Measurements from ENCODE around the gene PRL. TPM values are rescaled to one million over a fixed set of nuclear protein-coding genes. Genes with fewer than 3 reads are reported as not detected.

The PRL gene
- total RNA-seq, 1 experiment from 2014 or later: not detected

GRCh38 chr6:22253955-22254655 is 42.7 kb downstream of the PRL start (continued):
- TF ChIP-seq, protein P1, sequence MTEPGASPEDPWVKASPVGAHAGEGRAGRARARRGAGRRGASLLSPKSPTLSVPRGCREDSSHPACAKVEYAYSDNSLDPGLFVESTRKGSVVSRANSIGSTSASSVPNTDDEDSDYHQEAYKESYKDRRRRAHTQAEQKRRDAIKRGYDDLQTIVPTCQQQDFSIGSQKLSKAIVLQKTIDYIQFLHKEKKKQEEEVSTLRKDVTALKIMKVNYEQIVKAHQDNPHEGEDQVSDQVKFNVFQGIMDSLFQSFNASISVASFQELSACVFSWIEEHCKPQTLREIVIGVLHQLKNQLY (CRISPR knock-in tag; IDR thresholded peaks at IDR 0.05): no peak
- TF ChIP-seq, protein P2, sequence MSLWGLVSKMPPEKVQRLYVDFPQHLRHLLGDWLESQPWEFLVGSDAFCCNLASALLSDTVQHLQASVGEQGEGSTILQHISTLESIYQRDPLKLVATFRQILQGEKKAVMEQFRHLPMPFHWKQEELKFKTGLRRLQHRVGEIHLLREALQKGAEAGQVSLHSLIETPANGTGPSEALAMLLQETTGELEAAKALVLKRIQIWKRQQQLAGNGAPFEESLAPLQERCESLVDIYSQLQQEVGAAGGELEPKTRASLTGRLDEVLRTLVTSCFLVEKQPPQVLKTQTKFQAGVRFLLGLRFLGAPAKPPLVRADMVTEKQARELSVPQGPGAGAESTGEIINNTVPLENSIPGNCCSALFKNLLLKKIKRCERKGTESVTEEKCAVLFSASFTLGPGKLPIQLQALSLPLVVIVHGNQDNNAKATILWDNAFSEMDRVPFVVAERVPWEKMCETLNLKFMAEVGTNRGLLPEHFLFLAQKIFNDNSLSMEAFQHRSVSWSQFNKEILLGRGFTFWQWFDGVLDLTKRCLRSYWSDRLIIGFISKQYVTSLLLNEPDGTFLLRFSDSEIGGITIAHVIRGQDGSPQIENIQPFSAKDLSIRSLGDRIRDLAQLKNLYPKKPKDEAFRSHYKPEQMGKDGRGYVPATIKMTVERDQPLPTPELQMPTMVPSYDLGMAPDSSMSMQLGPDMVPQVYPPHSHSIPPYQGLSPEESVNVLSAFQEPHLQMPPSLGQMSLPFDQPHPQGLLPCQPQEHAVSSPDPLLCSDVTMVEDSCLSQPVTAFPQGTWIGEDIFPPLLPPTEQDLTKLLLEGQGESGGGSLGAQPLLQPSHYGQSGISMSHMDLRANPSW (CRISPR knock-in tag; conservative IDR thresholded peaks at IDR 0.05; ENCODE audit: low read depth): no peak
- TF ChIP-seq ZNF532 (CRISPR knock-in tag; IDR thresholded peaks at IDR 0.05; ENCODE audit: borderline replicate concordance) (no peak), FOXK1 (CRISPR knock-in tag; IDR thresholded peaks at IDR 0.05) (no peak), ELF4 (CRISPR knock-in tag; IDR thresholded peaks at IDR 0.05; ENCODE audit: low read depth) (no peak), HMGA2 (CRISPR knock-in tag; IDR thresholded peaks at IDR 0.05) (no peak), ZNF263 (CRISPR knock-in tag; IDR thresholded peaks at IDR 0.05; ENCODE audit: low read depth) (no peak), JUN (CRISPR knock-in tag; IDR thresholded peaks at IDR 0.05) (no peak), MXD4 (CRISPR knock-in tag; IDR thresholded peaks at IDR 0.05; ENCODE audit: borderline replicate concordance) (no peak)
- TF ChIP-seq, protein P3, sequence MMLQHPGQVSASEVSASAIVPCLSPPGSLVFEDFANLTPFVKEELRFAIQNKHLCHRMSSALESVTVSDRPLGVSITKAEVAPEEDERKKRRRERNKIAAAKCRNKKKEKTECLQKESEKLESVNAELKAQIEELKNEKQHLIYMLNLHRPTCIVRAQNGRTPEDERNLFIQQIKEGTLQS (CRISPR knock-in tag; conservative IDR thresholded peaks at IDR 0.05): no peak

- Mint-ChIP-seq H3K27ac (peak overlapping the region; percentile 61; the same call in 1 of the 2 replicates), H3K4me1 (peaks cover 60% of the 10 kb centered on the region), H3K36me3 (no peaks in the 10 kb centered on the region), H3K4me3 (no peak overlapping the region), H3K27me3 (ENCODE audit: low read depth) (no peaks in the 10 kb centered on the region), H3K9me3 (peaks cover 5% of the 10 kb centered on the region; the same call in 1 of the 2 replicates)
- no peak for DNase-seq (ENCODE audit: low spot score)
- ChIA-PET POLR2A (no interaction called here), CTCF (no interaction called here)
- TF ChIP-seq ATF1 (CRISPR knock-in tag; IDR thresholded peaks at IDR 0.05): no peak
- no peak for ATAC-seq
These were observed 45.5 kb downstream of the PRL start for GRCh38 chr6:22251348-22251747.

GRCh38 chr6:22250486-22250885 is 46.4 kb downstream of the PRL start:
- DNase-seq (ENCODE audit: low spot score) (peak; percentile 53), ATAC-seq (peak; percentile 95)
- Mint-ChIP-seq H3K4me3 (peak overlapping the region; percentile 29), H3K27me3 (ENCODE audit: low read depth) (no peaks in the 10 kb centered on the region), H3K9me3 (peaks cover 5% of the 10 kb centered on the region; the same call in 1 of the 2 replicates), H3K4me1 (peaks cover 60% of the 10 kb centered on the region), H3K36me3 (no peaks in the 10 kb centered on the region), H3K27ac (peak overlapping the region; percentile 94)
- TF ChIP-seq KAT7 (CRISPR knock-in tag; IDR thresholded peaks at IDR 0.05; ENCODE audit: borderline replicate concordance) (no peak), ZNF423 (CRISPR knock-in tag; IDR thresholded peaks at IDR 0.05) (no peak)
- TF ChIP-seq, protein P4, sequence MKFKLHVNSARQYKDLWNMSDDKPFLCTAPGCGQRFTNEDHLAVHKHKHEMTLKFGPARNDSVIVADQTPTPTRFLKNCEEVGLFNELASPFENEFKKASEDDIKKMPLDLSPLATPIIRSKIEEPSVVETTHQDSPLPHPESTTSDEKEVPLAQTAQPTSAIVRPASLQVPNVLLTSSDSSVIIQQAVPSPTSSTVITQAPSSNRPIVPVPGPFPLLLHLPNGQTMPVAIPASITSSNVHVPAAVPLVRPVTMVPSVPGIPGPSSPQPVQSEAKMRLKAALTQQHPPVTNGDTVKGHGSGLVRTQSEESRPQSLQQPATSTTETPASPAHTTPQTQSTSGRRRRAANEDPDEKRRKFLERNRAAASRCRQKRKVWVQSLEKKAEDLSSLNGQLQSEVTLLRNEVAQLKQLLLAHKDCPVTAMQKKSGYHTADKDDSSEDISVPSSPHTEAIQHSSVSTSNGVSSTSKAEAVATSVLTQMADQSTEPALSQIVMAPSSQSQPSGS (CRISPR knock-in tag; IDR thresholded peaks at IDR 0.05; ENCODE audit: borderline replicate concordance, low read depth): no peak
- ChIA-PET CTCF (interaction anchor here (1.3 kb wide), 1 partner anchor 27 kb away, joined by 3 read pairs; no protein-coding TSS in a partner anchor), POLR2A (no interaction called here)

All from WTC11 (cell line).